Liver (tissue), 3 donors: Measurements from ENCODE around the gene NLGN3.

Experiments used
- JUND ChIP-seq, 2 donors: IDR thresholded peaks; 2 replicates each; pipeline ENCODE4 v1.6.1; 2016; ENCODE audit warnings: antibody characterized with exemption in 2 of 2
- TF ChIP-seq, protein P1 (sequence below): fragments of 150-350 bp; IDR thresholded peaks from 2 replicates; pipeline ENCODE4 v1.5.1; 2017; ENCODE audit warnings: improper control_type of control experiment, low read depth, low read length; ENCODE audit not compliant: missing input control
- donor health status: healthy.
- donor health status: healthy.

DNA sequence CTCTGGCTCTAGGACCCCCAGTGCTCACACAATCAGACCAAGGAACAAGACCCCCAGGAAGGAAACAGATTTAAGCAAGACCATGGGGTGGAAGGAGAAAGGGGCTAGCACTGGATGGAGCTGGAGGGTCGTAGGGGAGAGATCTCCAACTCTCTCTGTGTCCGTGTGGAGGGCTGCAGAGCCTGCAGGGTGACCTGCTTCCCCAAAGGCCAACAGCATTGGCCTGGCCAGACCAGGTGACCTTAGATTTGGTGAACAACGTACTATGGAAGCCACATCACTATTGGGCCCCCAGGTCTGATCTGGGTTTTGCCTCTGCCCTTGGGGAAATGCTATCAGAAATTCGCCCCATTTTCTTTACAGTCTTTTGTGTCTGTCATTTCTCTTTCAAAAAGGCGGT is 26.0 kb downstream of the NLGN3 start:
- TF ChIP-seq JUND (IDR thresholded peaks at IDR 0.05) = no peak
- TF ChIP-seq, protein P1, sequence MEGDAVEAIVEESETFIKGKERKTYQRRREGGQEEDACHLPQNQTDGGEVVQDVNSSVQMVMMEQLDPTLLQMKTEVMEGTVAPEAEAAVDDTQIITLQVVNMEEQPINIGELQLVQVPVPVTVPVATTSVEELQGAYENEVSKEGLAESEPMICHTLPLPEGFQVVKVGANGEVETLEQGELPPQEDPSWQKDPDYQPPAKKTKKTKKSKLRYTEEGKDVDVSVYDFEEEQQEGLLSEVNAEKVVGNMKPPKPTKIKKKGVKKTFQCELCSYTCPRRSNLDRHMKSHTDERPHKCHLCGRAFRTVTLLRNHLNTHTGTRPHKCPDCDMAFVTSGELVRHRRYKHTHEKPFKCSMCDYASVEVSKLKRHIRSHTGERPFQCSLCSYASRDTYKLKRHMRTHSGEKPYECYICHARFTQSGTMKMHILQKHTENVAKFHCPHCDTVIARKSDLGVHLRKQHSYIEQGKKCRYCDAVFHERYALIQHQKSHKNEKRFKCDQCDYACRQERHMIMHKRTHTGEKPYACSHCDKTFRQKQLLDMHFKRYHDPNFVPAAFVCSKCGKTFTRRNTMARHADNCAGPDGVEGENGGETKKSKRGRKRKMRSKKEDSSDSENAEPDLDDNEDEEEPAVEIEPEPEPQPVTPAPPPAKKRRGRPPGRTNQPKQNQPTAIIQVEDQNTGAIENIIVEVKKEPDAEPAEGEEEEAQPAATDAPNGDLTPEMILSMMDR = no peak
